ENCODE results near the gene EDIL3.

DNA sequence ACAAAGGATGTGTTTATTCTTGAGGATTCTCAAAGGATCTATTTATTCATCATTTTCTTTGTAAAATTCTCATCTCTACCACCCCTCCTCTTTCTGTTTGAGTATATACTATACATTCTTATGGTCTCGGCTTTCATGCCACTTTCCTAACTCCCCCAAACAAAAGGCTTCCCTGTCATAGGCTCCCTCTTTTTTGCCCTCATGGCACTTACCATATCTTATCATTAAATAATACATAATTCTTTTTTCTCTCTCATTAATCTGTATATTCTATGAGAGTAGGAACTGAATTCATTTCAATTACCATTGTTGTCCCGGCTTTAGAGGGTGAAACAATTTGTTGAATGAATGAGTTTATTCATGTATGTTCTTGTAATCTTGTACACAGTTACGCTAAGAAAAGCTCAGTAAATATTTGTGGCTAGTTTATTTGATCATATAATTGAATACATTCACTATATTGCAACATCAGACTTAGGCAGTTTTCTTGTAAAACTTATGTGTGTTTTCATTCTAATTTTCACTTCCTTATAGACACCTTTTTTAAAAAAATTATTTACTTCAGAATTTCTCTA lies 254.6 kb downstream of the EDIL3 start:
- TF ChIP-seq CTCF (IDR thresholded peaks at IDR 0.05) (no peak), POLR2A (IDR thresholded peaks at IDR 0.05) (no peak)
